GM18508 (cell line): ENCODE measurements around the gene PDCD4.

Source experiments
- ATAC-seq: cut with Tn5 transposase; IDR thresholded peaks from one replicate; pipeline ENCODE4 v1.9.1; 2021; ENCODE audit warnings: moderate number of reproducible peaks; ENCODE audit not compliant: insufficient read depth, unreplicated experiment

PDCD4 gene

GRCh38 chr10:110916554-110917346 is 45.0 kb downstream of the PDCD4 start:
- ATAC-seq = no peak

- no peak for ATAC-seq
These were observed 46.5 kb downstream of the PDCD4 start for GRCh38 chr10:110918269-110918642.

DNA sequence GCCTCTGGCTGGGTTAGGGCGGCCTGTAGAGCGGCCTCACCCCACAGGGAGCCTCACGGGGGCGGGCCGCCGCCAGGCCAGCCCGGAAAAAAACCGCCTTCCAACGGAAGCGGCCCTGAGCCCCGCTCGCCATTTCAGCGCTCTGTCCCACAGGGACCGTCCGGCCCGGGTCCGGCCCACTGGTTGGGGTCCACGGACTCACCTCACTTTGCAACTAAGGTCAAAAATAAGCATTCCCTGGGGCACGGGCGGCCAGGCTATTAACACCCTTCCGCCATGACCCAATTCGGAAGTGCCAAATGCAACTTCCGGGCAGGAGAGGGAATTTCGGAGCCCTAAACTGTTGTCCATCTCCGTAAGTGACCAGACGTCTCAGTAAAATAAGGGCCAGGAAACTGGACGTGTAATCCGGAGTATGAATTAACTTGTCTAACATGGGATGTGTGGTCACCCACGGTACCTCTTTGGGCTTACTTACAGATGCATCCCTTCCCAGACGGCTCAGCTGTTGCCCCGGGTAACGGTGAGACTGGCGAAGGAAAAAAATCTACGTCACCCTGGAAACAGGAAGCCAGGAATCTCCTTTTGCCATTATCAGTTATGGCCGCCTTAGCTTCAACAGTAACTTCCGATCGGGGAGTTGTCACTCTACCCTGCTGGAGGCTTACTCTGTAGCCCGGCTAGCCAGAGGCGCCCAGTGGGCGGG is 47.1 kb downstream of the PDCD4 start, which contains the start of gene BBIP1:
TSS of gene BBIP1 (minus strand) at position 538 of the 706 bp plus-strand sequence. CDS start 1,023 bp downstream, outside the sequence.
- peak; percentile 73 for ATAC-seq

- ATAC-seq = no peak
These were observed 47.7 kb downstream of the PDCD4 start, which contains the start of gene SHOC2 for GRCh38 chr10:110919349-110919931. Gene SHOC2, plus strand, starts transcription at chr10:110919604. Its CDS starts 44,755 bp downstream, at chr10:110964359.

GRCh38 chr10:110919971-110920881 is 48.5 kb downstream of the PDCD4 start:
- peak; percentile 23 for ATAC-seq

- no peak for ATAC-seq
These were observed 52.2 kb downstream of the PDCD4 start for GRCh38 chr10:110923856-110924493.

DNA sequence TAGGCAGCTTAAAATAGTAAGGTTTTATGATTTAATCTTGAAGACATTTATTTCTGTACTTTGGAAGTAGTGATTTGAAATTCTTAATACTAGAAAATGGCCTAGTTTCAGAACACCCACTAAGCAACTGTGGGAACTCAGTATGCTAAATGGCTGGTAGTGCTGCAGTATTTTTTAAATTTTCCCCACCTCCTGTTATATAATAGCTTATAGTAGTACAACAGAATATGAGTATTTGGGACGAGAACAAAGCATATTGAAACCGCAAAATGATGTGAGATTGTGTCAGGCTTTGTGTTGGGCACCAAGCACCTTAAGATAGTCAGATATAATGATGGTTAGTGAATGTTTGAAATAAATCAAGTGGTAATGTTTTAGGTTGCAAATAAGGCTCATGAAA is 55.7 kb downstream of the PDCD4 start:
- no peak for ATAC-seq

DNA sequence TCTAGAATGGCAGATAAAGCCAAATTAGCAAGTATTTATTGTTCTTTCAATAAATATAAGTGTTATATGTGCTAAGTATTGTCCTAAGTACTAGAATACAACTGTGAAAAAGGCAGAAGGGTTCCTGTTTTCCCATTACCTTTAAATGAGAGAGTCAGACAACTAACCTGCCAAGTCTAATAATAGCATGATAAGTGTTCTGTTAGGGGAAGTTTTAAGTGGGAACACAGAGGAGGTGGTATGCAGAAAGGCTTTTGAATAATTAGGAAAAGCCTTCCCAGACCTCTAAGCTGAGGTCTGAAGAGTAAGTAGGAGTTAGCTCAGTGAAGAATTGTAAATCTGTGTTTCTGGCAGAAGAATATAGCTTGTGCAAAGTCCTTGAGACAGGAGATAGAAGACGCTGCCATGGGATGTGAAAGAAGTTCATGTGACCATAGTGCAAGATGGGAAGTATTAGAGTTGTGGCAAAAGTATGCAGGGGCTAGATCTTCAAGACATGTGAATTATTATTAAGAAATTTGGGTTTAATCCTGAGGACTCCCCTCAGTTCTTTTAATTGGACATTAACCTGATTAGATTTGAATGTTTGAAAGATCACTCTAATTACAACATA is 60.1 kb downstream of the PDCD4 start:
- ATAC-seq = no peak

GRCh38 chr10:110932505-110933180 is 60.9 kb downstream of the PDCD4 start:
- ATAC-seq = no peak

GRCh38 chr10:110936757-110937156 is 65.0 kb downstream of the PDCD4 start:
- ATAC-seq = no peak

GRCh38 chr10:110939419-110939818 is 67.7 kb downstream of the PDCD4 start:
- no peak for ATAC-seq

DNA sequence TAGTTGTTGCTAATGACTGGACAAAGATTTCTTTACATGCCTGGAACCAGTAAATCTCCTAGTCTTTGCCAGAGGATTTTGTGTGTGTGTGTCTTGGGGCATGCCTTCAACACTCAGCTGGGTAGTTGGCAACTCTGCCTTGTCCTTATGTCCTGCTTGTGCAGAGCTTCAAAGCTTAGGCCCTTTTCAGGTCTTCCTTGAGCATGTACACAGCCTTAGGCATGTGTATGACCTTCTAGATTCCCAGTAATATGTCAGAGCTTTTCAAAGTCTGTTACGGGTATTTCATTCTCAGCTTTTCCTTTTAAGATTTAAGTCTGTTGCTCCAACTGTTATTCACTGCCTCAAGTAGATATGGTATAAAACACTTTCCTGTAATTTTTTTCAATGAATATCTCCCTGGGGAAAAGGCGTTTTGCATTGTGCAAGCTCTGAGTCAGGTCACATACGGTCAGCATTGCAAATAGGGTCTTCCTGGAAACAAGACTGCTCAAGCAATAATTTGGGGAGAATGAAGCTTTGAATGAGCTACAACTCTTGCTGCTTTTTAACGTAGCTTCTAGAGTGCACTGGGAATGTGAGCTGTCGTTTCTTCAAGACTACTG is 73.2 kb downstream of the PDCD4 start:
- ATAC-seq = no peak

DNA sequence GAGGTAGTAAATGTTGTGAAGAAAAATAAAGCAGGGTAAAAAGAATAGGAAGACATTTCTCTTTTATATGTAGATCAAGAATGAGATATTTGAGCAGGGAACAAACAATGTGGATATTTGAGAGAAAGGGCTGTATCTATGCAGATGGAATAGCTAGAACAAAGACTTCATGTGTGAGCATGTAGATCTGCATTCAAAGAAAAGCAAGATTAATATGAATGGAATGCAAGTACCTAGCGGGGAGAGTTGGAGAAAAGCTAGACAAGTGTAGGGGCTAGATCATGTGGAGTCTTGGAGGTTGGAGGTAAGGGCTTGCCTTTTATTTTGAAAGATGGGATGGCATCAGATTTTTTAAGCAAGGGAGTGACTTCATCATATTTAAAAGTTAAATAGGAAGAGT is 74.8 kb downstream of the PDCD4 start:
- ATAC-seq = no peak

DNA sequence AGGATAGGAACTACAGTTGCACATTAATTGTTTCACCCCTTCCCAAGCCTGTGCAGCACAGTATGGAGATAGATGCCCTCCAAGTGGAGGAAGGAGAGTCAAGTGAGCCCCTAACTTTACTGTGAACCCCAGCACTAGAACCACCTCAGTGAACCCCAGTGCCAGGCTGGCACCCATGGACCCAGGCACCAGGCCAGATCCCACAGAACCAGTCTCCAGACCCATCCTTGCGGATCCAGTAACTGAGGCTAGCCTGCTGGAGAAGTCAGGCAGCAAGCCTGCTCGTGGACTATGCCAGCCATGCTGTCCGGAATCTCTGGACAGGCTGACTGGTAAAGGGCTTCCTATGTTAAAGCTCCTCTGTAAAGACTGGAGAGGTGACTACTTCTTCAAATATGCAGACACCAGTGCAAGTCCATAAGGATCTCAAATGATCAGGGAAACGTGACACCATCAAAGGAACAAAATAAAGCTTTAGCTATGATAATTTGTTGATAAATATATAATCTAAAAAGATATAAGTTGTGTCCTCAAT is 75.4 kb downstream of the PDCD4 start:
- ATAC-seq = no peak
